ENCODE data around the gene MAP3K7CL. TPM values are rescaled to one million over a fixed set of nuclear protein-coding genes. Genes with fewer than 3 reads are reported as not detected.
A peak's percentile ranks its signal among the peaks of the same experiment; 100 is the strongest.

Gene MAP3K7CL
- total RNA-seq, 4 donors from 2014 or later, result 1.6 to 2.8 (median 1.9) TPM

GRCh38 chr21:29144736-29145353 is 14.4 kb downstream of the MAP3K7CL start:
- H3K27ac ChIP-seq (replicated peaks in 1 of 4), result peak overlapping the region; percentile 67 to 78 (median 71)
- TF ChIP-seq POLR2A (IDR thresholded peaks at IDR 0.05; ENCODE audit: low read depth) (no peak), EP300 (IDR thresholded peaks at IDR 0.05) (no peak), POLR2AphosphoS5 (IDR thresholded peaks at IDR 0.05) (no peak), CTCF (IDR thresholded peaks at IDR 0.05) (no peak)
- H3K4me1 ChIP-seq, result peaks cover 11 to 49% (median 37%) of the 10 kb centered on the region in 4 donors
- no peaks in the 10 kb centered on the region for H3K36me3 ChIP-seq
- 28% methylated on average over 2 of the region's 2 CpGs for WGBS
- no peaks in the 10 kb centered on the region for H3K9me3 ChIP-seq
- intact Hi-C loops (cut with DNase I), result loop anchor here (5.0 kb wide), 1 partner anchor 68 kb away; no protein-coding TSS in a partner anchor
- H3K4me3 ChIP-seq, result no peak overlapping the region
- no peaks in the 10 kb centered on the region for H3K27me3 ChIP-seq
- no peak for DNase-seq (ENCODE audit: extremely low spot score)

- TF ChIP-seq CTCF (IDR thresholded peaks at IDR 0.05) (no peak), POLR2AphosphoS5 (IDR thresholded peaks at IDR 0.05) (peak; percentile 40 to 63)
- H3K4me3 ChIP-seq, result no peak overlapping the region
- H3K36me3 ChIP-seq, result no peaks in the 10 kb centered on the region
- peaks cover 11 to 54% (median 37%) of the 10 kb centered on the region in 4 donors for H3K4me1 ChIP-seq
- no peaks in the 10 kb centered on the region for H3K9me3 ChIP-seq
- no peaks in the 10 kb centered on the region for H3K27me3 ChIP-seq
- intact Hi-C loops (cut with DNase I), result loop anchor here (5.0 kb wide), 1 partner anchor 68 kb away; no protein-coding TSS in a partner anchor
- 12% methylated on average over 5 of the region's 5 CpGs for WGBS
- peak overlapping the region; percentile 67 to 78 (median 71) for H3K27ac ChIP-seq (replicated peaks in 1 of 4)
- DNase-seq (ENCODE audit: extremely low spot score), result no peak
These were observed 14.9 kb downstream of the MAP3K7CL start for GRCh38 chr21:29145354-29145782.

DNA sequence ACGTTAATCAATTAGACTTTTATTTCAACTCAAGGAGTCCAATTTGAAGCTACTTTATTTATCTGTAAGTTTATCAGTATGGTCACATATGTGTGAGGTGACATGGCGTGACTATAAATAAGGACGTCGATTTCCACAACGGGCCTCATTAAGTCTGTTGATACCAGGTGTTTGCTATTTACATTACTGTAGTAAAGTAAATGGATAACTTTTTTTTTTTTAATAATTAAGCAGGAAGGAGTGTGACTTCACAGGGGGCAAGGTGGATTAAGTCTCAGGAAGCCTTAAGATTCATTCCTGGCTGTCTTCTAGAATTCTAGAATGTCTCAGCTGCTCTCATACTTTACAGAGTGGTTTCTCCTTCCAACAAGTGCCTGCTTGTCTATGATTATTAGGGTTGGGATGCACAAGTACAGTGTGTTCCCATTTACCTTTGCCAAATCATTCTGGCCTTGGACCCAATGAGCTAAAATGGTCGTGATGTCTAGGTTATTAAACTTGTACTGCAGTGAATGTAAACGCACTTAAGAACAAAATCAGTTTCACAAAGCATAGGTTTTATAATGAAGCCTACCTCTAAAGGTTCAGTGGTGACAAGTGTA is 15.5 kb downstream of the MAP3K7CL start:
- TF ChIP-seq POLR2A (IDR thresholded peaks at IDR 0.05; ENCODE audit: low read depth) (no peak), EP300 (IDR thresholded peaks at IDR 0.05) (peak; percentile 32), CTCF (IDR thresholded peaks at IDR 0.05) (no peak), POLR2AphosphoS5 (IDR thresholded peaks at IDR 0.05) (peak; percentile 60 to 79)
- intact Hi-C loops (cut with DNase I), result loop anchor here (5.0 kb wide), 1 partner anchor 69 kb away; no protein-coding TSS in a partner anchor
- H3K4me1 ChIP-seq, result peaks cover 11 to 54% (median 37%) of the 10 kb centered on the region in 4 donors
- no peaks in the 10 kb centered on the region for H3K27me3 ChIP-seq
- WGBS, result 62% methylated on average over 7 of the region's 7 CpGs
- H3K4me3 ChIP-seq, result no peak overlapping the region
- peak overlapping the region; percentile 67 to 78 (median 71) for H3K27ac ChIP-seq (replicated peaks in 1 of 4)
- no peaks in the 10 kb centered on the region for H3K9me3 ChIP-seq
- DNase-seq (ENCODE audit: extremely low spot score), result no peak
- no peaks in the 10 kb centered on the region for H3K36me3 ChIP-seq

- H3K4me1 ChIP-seq, result peaks cover 11 to 54% (median 37%) of the 10 kb centered on the region in 4 donors
- H3K36me3 ChIP-seq, result no peaks in the 10 kb centered on the region
- no peak overlapping the region for H3K4me3 ChIP-seq
- intact Hi-C loops (cut with DNase I), result loop anchor here (5.0 kb wide), 1 partner anchor 69 kb away; no protein-coding TSS in a partner anchor
- no peak for TF ChIP-seq CTCF (IDR thresholded peaks at IDR 0.05)
- TF ChIP-seq POLR2AphosphoS5 (IDR thresholded peaks at IDR 0.05), result no peak
- TF ChIP-seq POLR2A (IDR thresholded peaks at IDR 0.05; ENCODE audit: low read depth), result no peak
- no peak for TF ChIP-seq EP300 (IDR thresholded peaks at IDR 0.05)
- WGBS, result 70% methylated on average over 1 of the region's 1 CpG
- H3K9me3 ChIP-seq, result no peaks in the 10 kb centered on the region
- no peak for DNase-seq (ENCODE audit: extremely low spot score)
- no peaks in the 10 kb centered on the region for H3K27me3 ChIP-seq
- H3K27ac ChIP-seq (replicated peaks in 1 of 4), result peak overlapping the region; percentile 67 to 78 (median 71)
These were observed 16.3 kb downstream of the MAP3K7CL start for GRCh38 chr21:29146726-29147125.
